PC-3 (cell line): Measurements from ENCODE around the gene FAH.

Experiments
- EZH2 ChIP-seq: fragments of 300-600 bp; sonication (generic); IDR thresholded peaks from one replicate; pipeline ENCODE4 v1.6.1; 2017; ENCODE audit warnings: antibody characterized with exemption, mild to moderate bottlenecking, low read length; ENCODE audit not compliant: unreplicated experiment
- TF ChIP-seq, protein P1 (sequence below): fragments of 300-600 bp; sonication (generic); conservative IDR thresholded peaks from 2 replicates; pipeline ENCODE4 v1.5.1; 2017; ENCODE audit warnings: antibody characterized with exemption, low read depth, mild to moderate bottlenecking, low read length

DNA sequence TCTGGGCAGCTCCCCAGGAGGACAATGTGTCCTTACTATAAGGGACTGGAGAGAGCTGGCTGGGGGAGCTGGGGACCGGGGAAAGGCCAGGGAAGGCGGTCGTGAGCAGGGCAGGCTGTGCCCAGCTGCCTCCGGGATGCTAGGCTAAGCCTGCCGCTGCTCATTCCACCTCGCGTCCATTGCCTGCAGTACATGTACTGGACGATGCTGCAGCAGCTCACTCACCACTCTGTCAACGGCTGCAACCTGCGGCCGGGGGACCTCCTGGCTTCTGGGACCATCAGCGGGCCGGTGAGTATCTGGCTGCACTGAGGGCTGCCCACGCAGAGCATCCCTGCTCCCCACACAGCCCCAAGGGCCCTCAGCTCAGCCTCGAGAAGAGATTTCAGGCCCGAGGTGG is 27.1 kb downstream of the FAH start:
- TF ChIP-seq, protein P1, sequence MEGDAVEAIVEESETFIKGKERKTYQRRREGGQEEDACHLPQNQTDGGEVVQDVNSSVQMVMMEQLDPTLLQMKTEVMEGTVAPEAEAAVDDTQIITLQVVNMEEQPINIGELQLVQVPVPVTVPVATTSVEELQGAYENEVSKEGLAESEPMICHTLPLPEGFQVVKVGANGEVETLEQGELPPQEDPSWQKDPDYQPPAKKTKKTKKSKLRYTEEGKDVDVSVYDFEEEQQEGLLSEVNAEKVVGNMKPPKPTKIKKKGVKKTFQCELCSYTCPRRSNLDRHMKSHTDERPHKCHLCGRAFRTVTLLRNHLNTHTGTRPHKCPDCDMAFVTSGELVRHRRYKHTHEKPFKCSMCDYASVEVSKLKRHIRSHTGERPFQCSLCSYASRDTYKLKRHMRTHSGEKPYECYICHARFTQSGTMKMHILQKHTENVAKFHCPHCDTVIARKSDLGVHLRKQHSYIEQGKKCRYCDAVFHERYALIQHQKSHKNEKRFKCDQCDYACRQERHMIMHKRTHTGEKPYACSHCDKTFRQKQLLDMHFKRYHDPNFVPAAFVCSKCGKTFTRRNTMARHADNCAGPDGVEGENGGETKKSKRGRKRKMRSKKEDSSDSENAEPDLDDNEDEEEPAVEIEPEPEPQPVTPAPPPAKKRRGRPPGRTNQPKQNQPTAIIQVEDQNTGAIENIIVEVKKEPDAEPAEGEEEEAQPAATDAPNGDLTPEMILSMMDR, result no peak
- TF ChIP-seq EZH2, result no peak
